GM12891 (cell line): ENCODE measurements around the gene MAP7D3.
"Not testable (repeated sequence)": the region's sequence is repeated elsewhere in the genome, so short reads cannot be mapped to it uniquely, and the experiment has no call there.

Experiments used
- DNase-seq: peaks from one replicate; pipeline ENCODE4 v3.0.0; 2011; ENCODE audit warnings: low spot score; ENCODE audit not compliant: insufficient read length
- FAIRE-seq: peaks from 2 replicates; lab custom pipeline; 2011; peaks lifted over from hg19 to GRCh38; lab: Jason Lieb, UNC
- PAX5 ChIP-seq: IDR thresholded peaks from 2 replicates; pipeline ENCODE4 v1.6.1; 2011; ENCODE audit warnings: low read length, moderate library complexity, mild to moderate bottlenecking; ENCODE audit not compliant: insufficient read depth, severe bottlenecking
- POLR2A ChIP-seq: IDR thresholded peaks from 2 replicates; pipeline ENCODE4 v1.6.1; 2011; ENCODE audit warnings: low read depth, low read length, control low read depth
- POLR2AphosphoS5 ChIP-seq: IDR thresholded peaks from 2 replicates; pipeline ENCODE4 v1.6.1; 2011; ENCODE audit warnings: low read depth, low read length, control low read depth
- POU2F2 ChIP-seq: IDR thresholded peaks from 2 replicates; pipeline ENCODE4 v1.6.1; 2011; ENCODE audit warnings: low read depth, mild to moderate bottlenecking, control low read depth, low read length, moderate library complexity
- SPI1 ChIP-seq: IDR thresholded peaks from 2 replicates; pipeline ENCODE4 v1.6.1; 2011; ENCODE audit warnings: low read depth, low read length, control low read depth
- TAF1 ChIP-seq: IDR thresholded peaks from 2 replicates; pipeline ENCODE4 v1.6.1; 2011; ENCODE audit warnings: low read depth, low read length, control low read depth

The MAP7D3 gene

GRCh38 chrX:136255541-136255940 lies 4.3 kb upstream of the MAP7D3 start:
- TF ChIP-seq PAX5, result no peak
- no peak for FAIRE-seq
- no peak for DNase-seq

- FAIRE-seq (peak; percentile 88), DNase-seq (no peak)
- no peak for TF ChIP-seq POLR2A
- TF ChIP-seq SPI1, result no peak
- no peak for TF ChIP-seq POLR2AphosphoS5
- no peak for TF ChIP-seq TAF1
- no peak for TF ChIP-seq PAX5
Measured at GRCh38 chrX:136250191-136251040, 784 bp downstream of the MAP7D3 start.

- TF ChIP-seq POLR2A, result no peak
- no peak for TF ChIP-seq POLR2AphosphoS5
- TF ChIP-seq SPI1, result no peak
- TF ChIP-seq POU2F2, result no peak
- no peak for TF ChIP-seq PAX5
- no peak for TF ChIP-seq TAF1
- no peak for DNase-seq
- no peak for FAIRE-seq
Measured at GRCh38 chrX:136246201-136246600, 5.0 kb downstream of the MAP7D3 start.

- DNase-seq, FAIRE-seq: not testable (repeated sequence)
Measured at GRCh38 chrX:136237849-136238248, 13.4 kb downstream of the MAP7D3 start.

- TF ChIP-seq POLR2AphosphoS5, result no peak
- TF ChIP-seq POU2F2, result no peak
- no peak for TF ChIP-seq POLR2A
- no peak for TF ChIP-seq TAF1
- no peak for TF ChIP-seq PAX5
- no peak for TF ChIP-seq SPI1
- FAIRE-seq, result no peak
Measured at GRCh38 chrX:136237074-136237473, 14.1 kb downstream of the MAP7D3 start.

GRCh38 chrX:136228839-136229207 lies 22.4 kb downstream of the MAP7D3 start:
- TF ChIP-seq PAX5 (no peak), TAF1 (no peak), POLR2AphosphoS5 (no peak), POLR2A (no peak), SPI1 (no peak), POU2F2 (no peak)
- no peak for FAIRE-seq
- no peak for DNase-seq

More at GRCh38 chrX:136237074-136237473, 14.1 kb downstream of the MAP7D3 start:
- no peak for DNase-seq

- TF ChIP-seq POLR2A (no peak), PAX5 (no peak), POU2F2 (no peak), TAF1 (no peak), POLR2AphosphoS5 (no peak), SPI1 (no peak)
- FAIRE-seq (peak; percentile 93), DNase-seq (no peak)
Measured at GRCh38 chrX:136227948-136228838, 23.0 kb downstream of the MAP7D3 start.

GRCh38 chrX:136227074-136227473 lies 24.1 kb downstream of the MAP7D3 start:
- no peak for FAIRE-seq
- no peak for DNase-seq
- no peak for TF ChIP-seq POLR2A
- no peak for TF ChIP-seq PAX5

GRCh38 chrX:136221851-136222513 lies 29.2 kb downstream of the MAP7D3 start:
- TF ChIP-seq POU2F2, result no peak
- no peak for TF ChIP-seq PAX5
- TF ChIP-seq TAF1, result no peak
- TF ChIP-seq SPI1, result no peak
- no peak for TF ChIP-seq POLR2AphosphoS5
- no peak for TF ChIP-seq POLR2A
- DNase-seq (no peak), FAIRE-seq (no peak)

GRCh38 chrX:136220951-136221350 lies 30.2 kb downstream of the MAP7D3 start:
- TF ChIP-seq POU2F2 (no peak), POLR2AphosphoS5 (no peak), POLR2A (no peak), TAF1 (no peak), PAX5 (no peak), SPI1 (no peak)
- FAIRE-seq (no peak), DNase-seq (no peak)
